ENCODE results near the gene TDRD12. TPM values are rescaled to one million over a fixed set of nuclear protein-coding genes. Genes with fewer than 3 reads are reported as not detected.

Gene TDRD12
- total RNA-seq, 1 experiment from 2014 or later: 0.33 TPM

- DNase-seq: no peak
- Histone ChIP-seq H3K4me3 (no peak overlapping the region), H3K9me2 (ENCODE audit: insufficient read depth) (no peaks in the 10 kb centered on the region), H4K20me1 (ENCODE audit: insufficient read depth) (no peaks in the 10 kb centered on the region), H3K79me2 (ENCODE audit: low read depth) (no peaks in the 10 kb centered on the region), H3K4me2 (no peak overlapping the region), H3K36me3 (ENCODE audit: low read depth) (no peaks in the 10 kb centered on the region), H3K4me1 (replicated peaks; ENCODE audit: insufficient read depth) (no peaks in the 10 kb centered on the region), H3F3A (ENCODE audit: insufficient read depth, low read depth) (no peaks in the 10 kb centered on the region), H3K27me3 (ENCODE audit: insufficient read depth, low read depth) (peaks cover 9% of the 10 kb centered on the region), H3K27ac (no peak overlapping the region), H2AFZ (no peak overlapping the region), H3K9me3 (ENCODE audit: insufficient read depth, low read depth) (no peaks in the 10 kb centered on the region)
- BruUV-seq (replicated peaks): no TSS peak
- TF ChIP-seq CTCF (conservative IDR thresholded peaks at IDR 0.05) (no peak), EZH2 (IDR thresholded peaks at IDR 0.05; ENCODE audit: low read depth) (no peak)
- intact Hi-C loops (cut with micrococcal nuclease; ENCODE audit: unreplicated experiment): no loop called here
- ChIA-PET CTCF (no interaction called here), POLR2A (ENCODE audit: unreplicated experiment) (interaction anchor here (0.5 kb wide), 1 partner anchor 68 kb away, joined by 3 read pairs; no protein-coding TSS in a partner anchor)
These were observed 28.9 kb downstream of the TDRD12 start for GRCh38 chr19:32748497-32748896.

- Histone ChIP-seq H4K20me1 (ENCODE audit: insufficient read depth) (no peaks in the 10 kb centered on the region), H3K4me3 (no peak overlapping the region), H2AFZ (no peak overlapping the region), H3F3A (ENCODE audit: insufficient read depth, low read depth) (no peaks in the 10 kb centered on the region), H3K27ac (no peak overlapping the region), H3K27me3 (ENCODE audit: insufficient read depth, low read depth) (peaks cover 9% of the 10 kb centered on the region), H3K9me3 (ENCODE audit: insufficient read depth, low read depth) (no peaks in the 10 kb centered on the region), H3K9me2 (ENCODE audit: insufficient read depth) (no peaks in the 10 kb centered on the region), H3K79me2 (ENCODE audit: low read depth) (no peaks in the 10 kb centered on the region), H3K36me3 (ENCODE audit: low read depth) (no peaks in the 10 kb centered on the region), H3K4me1 (replicated peaks; ENCODE audit: insufficient read depth) (no peaks in the 10 kb centered on the region), H3K4me2 (no peak overlapping the region)
- intact Hi-C loops (cut with micrococcal nuclease; ENCODE audit: unreplicated experiment): no loop called here
- ChIA-PET POLR2A (ENCODE audit: unreplicated experiment) (no interaction called here), CTCF (no interaction called here)
- no peak for DNase-seq
- TF ChIP-seq EZH2 (IDR thresholded peaks at IDR 0.05; ENCODE audit: low read depth): no peak
- no peak for TF ChIP-seq CTCF (conservative IDR thresholded peaks at IDR 0.05)
- no TSS peak for BruUV-seq (replicated peaks)
These were observed 29.4 kb downstream of the TDRD12 start for GRCh38 chr19:32748948-32749347.

DNA sequence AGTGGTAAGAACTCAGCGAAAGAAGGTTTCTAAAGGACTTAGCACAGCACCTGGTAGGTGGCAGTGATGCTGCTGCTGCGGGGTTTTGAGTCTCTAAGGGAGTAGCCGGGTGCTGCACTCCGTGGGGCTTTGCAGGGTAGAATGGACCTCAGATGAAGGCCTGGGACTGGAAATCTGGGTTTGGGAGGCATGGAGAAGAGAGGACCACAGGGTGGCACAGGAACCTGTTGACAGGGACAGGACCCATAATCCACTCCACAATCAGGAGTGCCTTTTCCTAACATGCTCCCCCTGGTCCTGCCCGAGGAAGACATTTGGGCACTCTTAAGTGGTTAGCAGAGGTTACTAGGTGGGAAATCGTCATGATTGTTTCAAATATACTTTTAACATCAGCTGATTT, 29.8 kb downstream of the TDRD12 start:
- Histone ChIP-seq H3K36me3 (ENCODE audit: low read depth) (no peaks in the 10 kb centered on the region), H3K4me3 (no peak overlapping the region), H4K20me1 (ENCODE audit: insufficient read depth) (no peaks in the 10 kb centered on the region), H3K9me2 (ENCODE audit: insufficient read depth) (no peaks in the 10 kb centered on the region), H3F3A (ENCODE audit: insufficient read depth, low read depth) (no peaks in the 10 kb centered on the region), H3K27ac (no peak overlapping the region), H3K9me3 (ENCODE audit: insufficient read depth, low read depth) (no peaks in the 10 kb centered on the region), H3K4me1 (replicated peaks; ENCODE audit: insufficient read depth) (no peaks in the 10 kb centered on the region), H2AFZ (no peak overlapping the region), H3K4me2 (no peak overlapping the region), H3K79me2 (ENCODE audit: low read depth) (no peaks in the 10 kb centered on the region), H3K27me3 (ENCODE audit: insufficient read depth, low read depth) (peaks cover 9% of the 10 kb centered on the region)
- no TSS peak for BruUV-seq (replicated peaks)
- intact Hi-C loops (cut with micrococcal nuclease; ENCODE audit: unreplicated experiment): no loop called here
- DNase-seq: no peak
- CTCF ChIA-PET: no interaction called here
- POLR2A ChIA-PET (ENCODE audit: unreplicated experiment): no interaction called here
- no peak for TF ChIP-seq CTCF (conservative IDR thresholded peaks at IDR 0.05)
- no peak for TF ChIP-seq EZH2 (IDR thresholded peaks at IDR 0.05; ENCODE audit: low read depth)

Measured in PC-9 (cell line).